ENCODE data around the gene NLRP9. TPM values are rescaled to one million over a fixed set of nuclear protein-coding genes. Genes with fewer than 3 reads are reported as not detected.

The NLRP9 gene
- total RNA-seq, 1 donor from 2014 or later: not detected

- no peak overlapping the region for H3K4me3 ChIP-seq
- H3K27me3 ChIP-seq: no peaks in the 10 kb centered on the region
- no peak for TF ChIP-seq POLR2A (IDR thresholded peaks at IDR 0.05)
- TF ChIP-seq CTCF (IDR thresholded peaks at IDR 0.05): no peak
- TF ChIP-seq POLR2AphosphoS5 (IDR thresholded peaks at IDR 0.05; ENCODE audit: insufficient read depth in 1 of 2, low read depth in 1 of 2): no peak
- peaks cover 0 to 52% of the 10 kb centered on the region in 2 donors for H3K36me3 ChIP-seq
- intact Hi-C loops (cut with DNase I): no loop called here
- H3K9me3 ChIP-seq: no peaks in the 10 kb centered on the region
- no peak overlapping the region for H3K27ac ChIP-seq
- no peak for DNase-seq (ENCODE audit: extremely low spot score in 2 of 2)
- peaks cover 66% of the 10 kb centered on the region for H3K4me1 ChIP-seq
These were observed 60.0 kb downstream of the NLRP9 start for GRCh38 chr19:55678121-55678671.

GRCh38 chr19:55677572-55678028 lies 60.6 kb downstream of the NLRP9 start:
- Histone ChIP-seq H3K36me3 (peaks cover 0 to 52% of the 10 kb centered on the region in 2 donors), H3K4me3 (no peak overlapping the region), H3K4me1 (peaks cover 66% of the 10 kb centered on the region), H3K27ac (no peak overlapping the region), H3K9me3 (no peaks in the 10 kb centered on the region), H3K27me3 (no peaks in the 10 kb centered on the region)
- DNase-seq (ENCODE audit: extremely low spot score in 2 of 2): no peak
- TF ChIP-seq POLR2A (IDR thresholded peaks at IDR 0.05) (no peak), CTCF (IDR thresholded peaks at IDR 0.05) (no peak), POLR2AphosphoS5 (IDR thresholded peaks at IDR 0.05; ENCODE audit: insufficient read depth in 1 of 2, low read depth in 1 of 2) (no peak)
- intact Hi-C loops (cut with DNase I): no loop called here

DNA sequence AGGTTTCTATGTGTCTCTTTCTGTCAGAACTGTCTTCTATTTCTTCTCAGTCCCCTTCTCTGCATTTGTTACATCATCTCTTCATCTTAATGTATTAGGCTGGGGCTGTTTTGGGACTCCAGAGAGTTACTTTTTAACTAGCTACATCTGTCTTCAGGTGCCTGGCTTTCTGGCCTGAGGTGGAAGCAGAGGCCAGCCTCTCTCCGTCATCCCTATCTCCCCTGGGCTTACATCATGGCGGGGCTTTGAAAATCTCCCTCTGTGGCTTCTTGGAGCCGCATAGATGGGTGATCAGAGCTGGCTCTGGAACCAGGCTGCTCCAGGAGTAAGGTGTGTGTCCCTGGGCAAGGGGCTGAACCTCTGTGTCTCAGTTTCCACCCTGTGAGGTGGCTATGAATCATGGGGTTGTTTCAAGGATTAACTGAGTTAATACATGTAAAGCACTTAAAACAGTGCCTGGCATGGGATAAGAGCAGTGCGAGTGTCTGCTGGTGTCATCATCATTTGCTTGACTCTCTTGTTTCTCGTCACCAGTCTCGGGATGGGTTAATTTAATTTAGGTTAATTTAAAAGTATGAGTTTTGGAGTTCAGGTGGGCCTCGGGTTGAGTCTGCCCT lies 61.2 kb downstream of the NLRP9 start:
- Histone ChIP-seq H3K9me3 (no peaks in the 10 kb centered on the region), H3K27ac (no peak overlapping the region), H3K4me1 (peaks cover 66% of the 10 kb centered on the region), H3K27me3 (no peaks in the 10 kb centered on the region), H3K4me3 (peak overlapping the region in 1 of 2 donors; percentile 71), H3K36me3 (peaks cover 0 to 50% of the 10 kb centered on the region in 2 donors)
- intact Hi-C loops (cut with DNase I): no loop called here
- no peak for DNase-seq (ENCODE audit: extremely low spot score in 2 of 2)
- TF ChIP-seq POLR2AphosphoS5 (IDR thresholded peaks at IDR 0.05; ENCODE audit: insufficient read depth in 1 of 2, low read depth in 1 of 2) (no peak), POLR2A (IDR thresholded peaks at IDR 0.05) (no peak), CTCF (IDR thresholded peaks at IDR 0.05) (no peak)

- DNase-seq (ENCODE audit: extremely low spot score in 2 of 2): no peak
- H3K4me1 ChIP-seq: peaks cover 66% of the 10 kb centered on the region
- no peaks in the 10 kb centered on the region for H3K9me3 ChIP-seq
- peaks cover 0 to 49% of the 10 kb centered on the region in 2 donors for H3K36me3 ChIP-seq
- intact Hi-C loops (cut with DNase I): no loop called here
- H3K4me3 ChIP-seq: peak overlapping the region; percentile 71 to 84
- H3K27me3 ChIP-seq: no peaks in the 10 kb centered on the region
- TF ChIP-seq POLR2A (IDR thresholded peaks at IDR 0.05): no peak
- no peak overlapping the region for H3K27ac ChIP-seq
These were observed 61.8 kb downstream of the NLRP9 start for GRCh38 chr19:55676383-55676782.

GRCh38 chr19:55675661-55676354 lies 62.4 kb downstream of the NLRP9 start:
- Histone ChIP-seq H3K27ac (peak overlapping the region; percentile 89), H3K9me3 (no peaks in the 10 kb centered on the region), H3K4me1 (peaks cover 66% of the 10 kb centered on the region), H3K36me3 (peaks cover 0 to 45% of the 10 kb centered on the region in 2 donors), H3K4me3 (peak overlapping the region; percentile 71 to 84), H3K27me3 (no peaks in the 10 kb centered on the region)
- no peak for TF ChIP-seq CTCF (IDR thresholded peaks at IDR 0.05)
- TF ChIP-seq POLR2A (IDR thresholded peaks at IDR 0.05): no peak
- no peak for TF ChIP-seq POLR2AphosphoS5 (IDR thresholded peaks at IDR 0.05; ENCODE audit: insufficient read depth in 1 of 2, low read depth in 1 of 2)
- no peak for DNase-seq (ENCODE audit: extremely low spot score in 2 of 2)
- intact Hi-C loops (cut with DNase I): no loop called here
